Tibial nerve (tissue), 4 donors: ENCODE measurements around the gene BGN. TPM values are rescaled to one million over a fixed set of nuclear protein-coding genes. Genes with fewer than 3 reads are reported as not detected.
A peak's percentile ranks its signal among the peaks of the same experiment; 100 is the strongest.

Experiments
- DNase-seq, 2 donors: peaks; one replicate each; pipeline ENCODE4 v3.0.0-alpha.2; 2019; ENCODE audit warnings: low spot score in 2 of 2
- H3K27ac ChIP-seq, 4 donors: fragments of 200-600 bp; sonication (generic) in 3 of 4; one replicate each; pipeline ENCODE4 v1.5.1; 2017 to 2019; ENCODE audit warnings: mild to moderate bottlenecking in 1 of 4
- H3K27me3 ChIP-seq, 2 donors: fragments of 200-600 bp; sonication (generic) in 1 of 2; one replicate each; pipeline versions ENCODE4 v1.5.1 to v1.6.0; 2017 to 2019
- H3K36me3 ChIP-seq, 3 donors: fragments of 200-600 bp; sonication (generic); one replicate each; pipeline ENCODE4 v1.5.1; 2018 to 2019
- H3K4me1 ChIP-seq, 4 donors: fragments of 200-600 bp; sonication (generic) in 3 of 4; one replicate each; pipeline ENCODE4 v1.5.1; 2017 to 2019
- H3K4me3 ChIP-seq, 4 donors: fragments of 200-600 bp; sonication (generic) in 3 of 4; one replicate each; pipeline ENCODE4 v1.5.1; 2017 to 2019; ENCODE audit warnings: mild to moderate bottlenecking in 1 of 4, moderate library complexity in 1 of 4
- H3K9me3 ChIP-seq, 4 donors: fragments of 200-600 bp; sonication (generic) in 3 of 4; one replicate each; pipeline ENCODE4 v1.5.1; 2017 to 2019
- EP300 ChIP-seq, 2 donors: sonication (generic); formaldehyde crosslinking; IDR thresholded peaks; one replicate each; pipeline ENCODE4 v1.6.1; 2017; ENCODE audit warnings: antibody characterized with exemption in 2 of 2, mild to moderate bottlenecking in 1 of 2
- POLR2A ChIP-seq, 2 donors: fragments of 450-650 bp; IDR thresholded peaks; one replicate each; pipeline ENCODE4 v1.6.1; 2017; ENCODE audit warnings: antibody characterized with exemption in 2 of 2, mild to moderate bottlenecking in 2 of 2, moderate library complexity in 2 of 2
- WGBS, 2 donors: methylation state at CpG; one replicate each; pipeline ENCODE4 v1.1.5; 2018; 5-methylcytosine and 5-hydroxymethylcytosine counted together
- total RNA-seq, 4 donors: library from RNA; depleted of rRNA; stranded (reverse); fragments of >200 nt; gene quantifications; one replicate each; pipeline ENCODE4 v1.1.0, GENCODE V29; 2016
- TF ChIP-seq, protein P1 (sequence below), 5 experiments: fragments of 200-600 bp in 3 of 5; fragments of 450-650 bp in 2 of 5; sonication (generic) in 3 of 5; IDR thresholded peaks; one replicate each; pipeline ENCODE4 v1.5.1; 2016 to 2019; ENCODE audit warnings: antibody characterized with exemption in 5 of 5, mild to moderate bottlenecking in 3 of 5, moderate library complexity in 2 of 5

Gene BGN
- total RNA-seq, 4 donors from 2014 or later, result 25.6 to 103 (median 59.0) TPM

DNA sequence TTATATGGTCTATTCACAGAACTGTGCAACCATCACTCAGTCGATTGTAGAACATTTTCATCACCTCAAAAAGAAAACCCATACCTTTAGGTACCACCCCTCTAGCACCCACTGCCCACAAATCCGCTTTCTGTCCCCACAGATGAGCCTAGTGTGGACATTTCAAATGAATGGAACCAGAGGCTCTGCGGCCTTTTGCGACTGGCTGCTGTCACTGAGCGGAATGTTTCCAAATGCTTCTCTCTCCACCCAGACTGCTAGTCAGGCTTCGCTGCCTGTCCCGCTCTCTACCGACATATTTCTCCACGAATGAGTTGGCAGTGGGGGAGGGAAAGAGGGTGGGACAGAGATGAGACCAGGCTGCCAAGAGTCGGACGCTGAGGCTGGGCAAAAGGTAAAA, 1.7 kb upstream of the BGN start:
- WGBS, 2 donors, result 90 to 97% methylated on average over 7 to 11 of the region's 11 CpGs

DNA sequence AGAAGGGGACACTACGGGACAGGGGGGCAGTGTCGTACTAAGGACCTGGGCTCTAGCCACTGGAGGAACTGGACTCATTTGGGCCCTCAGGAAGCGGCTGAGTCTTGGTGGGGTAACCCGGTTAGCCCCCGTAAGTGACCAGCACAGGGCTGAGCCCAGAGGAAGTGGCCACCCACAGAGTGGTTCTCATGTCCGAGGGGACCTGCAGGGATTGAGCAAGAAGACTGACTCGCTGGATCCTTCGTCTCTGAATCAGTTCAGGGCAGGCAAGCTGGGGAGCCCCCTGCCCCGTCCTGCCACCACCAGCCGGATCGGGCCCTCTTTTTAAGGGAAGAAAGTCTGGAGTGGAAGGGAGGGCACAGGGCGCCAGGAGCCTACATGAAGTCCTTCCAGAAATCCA, 719 bp upstream of the BGN start:
- H3K27ac ChIP-seq, result peak overlapping the region in 3 of 4 donors; percentile 50 to 81 (median 77)
- no peaks in the 10 kb centered on the region for H3K36me3 ChIP-seq
- H3K9me3 ChIP-seq, result no peaks in the 10 kb centered on the region
- H3K4me3 ChIP-seq, result no peak overlapping the region
- H3K27me3 ChIP-seq, result no peaks in the 10 kb centered on the region
- peaks cover 0 to 41% (median 0%) of the 10 kb centered on the region in 4 donors for H3K4me1 ChIP-seq
- TF ChIP-seq POLR2A (IDR thresholded peaks at IDR 0.05) (no peak), EP300 (IDR thresholded peaks at IDR 0.05) (no peak)
- TF ChIP-seq, protein P1, sequence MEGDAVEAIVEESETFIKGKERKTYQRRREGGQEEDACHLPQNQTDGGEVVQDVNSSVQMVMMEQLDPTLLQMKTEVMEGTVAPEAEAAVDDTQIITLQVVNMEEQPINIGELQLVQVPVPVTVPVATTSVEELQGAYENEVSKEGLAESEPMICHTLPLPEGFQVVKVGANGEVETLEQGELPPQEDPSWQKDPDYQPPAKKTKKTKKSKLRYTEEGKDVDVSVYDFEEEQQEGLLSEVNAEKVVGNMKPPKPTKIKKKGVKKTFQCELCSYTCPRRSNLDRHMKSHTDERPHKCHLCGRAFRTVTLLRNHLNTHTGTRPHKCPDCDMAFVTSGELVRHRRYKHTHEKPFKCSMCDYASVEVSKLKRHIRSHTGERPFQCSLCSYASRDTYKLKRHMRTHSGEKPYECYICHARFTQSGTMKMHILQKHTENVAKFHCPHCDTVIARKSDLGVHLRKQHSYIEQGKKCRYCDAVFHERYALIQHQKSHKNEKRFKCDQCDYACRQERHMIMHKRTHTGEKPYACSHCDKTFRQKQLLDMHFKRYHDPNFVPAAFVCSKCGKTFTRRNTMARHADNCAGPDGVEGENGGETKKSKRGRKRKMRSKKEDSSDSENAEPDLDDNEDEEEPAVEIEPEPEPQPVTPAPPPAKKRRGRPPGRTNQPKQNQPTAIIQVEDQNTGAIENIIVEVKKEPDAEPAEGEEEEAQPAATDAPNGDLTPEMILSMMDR (IDR thresholded peaks at IDR 0.05), result no peak
- 69 to 74% methylated on average over 11 to 12 of the region's 12 CpGs for WGBS, 2 donors
- no peak for DNase-seq

More for the DNA sequence above, 1.7 kb upstream of the BGN start:
- TF ChIP-seq, protein P1 (IDR thresholded peaks at IDR 0.05), result no peak
- TF ChIP-seq EP300 (IDR thresholded peaks at IDR 0.05) (no peak), POLR2A (IDR thresholded peaks at IDR 0.05) (no peak)
- no peak for DNase-seq
- no peak overlapping the region for H3K27ac ChIP-seq
- peaks cover 0 to 45% (median 4%) of the 10 kb centered on the region in 4 donors for H3K4me1 ChIP-seq
- no peaks in the 10 kb centered on the region for H3K9me3 ChIP-seq
- no peaks in the 10 kb centered on the region for H3K36me3 ChIP-seq
- H3K4me3 ChIP-seq, result no peak overlapping the region
- no peaks in the 10 kb centered on the region for H3K27me3 ChIP-seq

DNA sequence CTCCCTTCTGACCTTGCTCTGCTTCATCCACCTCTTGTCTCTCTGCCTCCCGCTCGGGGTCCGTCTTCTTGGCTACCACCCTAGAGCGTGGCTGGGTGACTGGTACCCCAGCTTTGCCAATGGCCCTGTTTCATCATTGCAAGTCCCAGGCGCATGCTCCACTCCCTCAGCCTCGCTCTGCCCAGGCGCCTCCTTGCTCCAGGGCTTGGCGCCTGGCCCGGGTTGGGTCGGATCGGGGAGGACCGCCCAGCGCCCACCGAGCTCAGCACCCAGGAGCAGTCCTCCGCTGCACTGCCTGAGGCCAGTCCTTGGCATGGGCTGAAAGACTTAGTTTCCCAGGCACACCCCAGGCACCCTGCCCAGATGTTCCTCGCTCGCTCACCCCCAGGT, 577 bp downstream of the BGN start:
- peak overlapping the region; percentile 22 to 81 (median 64) for H3K27ac ChIP-seq
- no peaks in the 10 kb centered on the region for H3K36me3 ChIP-seq
- no peak for TF ChIP-seq POLR2A (IDR thresholded peaks at IDR 0.05)
- TF ChIP-seq, protein P1 (IDR thresholded peaks at IDR 0.05), result no peak
- TF ChIP-seq EP300 (IDR thresholded peaks at IDR 0.05), result no peak
- H3K27me3 ChIP-seq, result no peaks in the 10 kb centered on the region
- DNase-seq, result no peak
- H3K9me3 ChIP-seq, result no peaks in the 10 kb centered on the region
- WGBS, 2 donors, result 15 to 59% methylated on average over 4 to 17 of the region's 17 CpGs
- peaks cover 0 to 52% (median 0%) of the 10 kb centered on the region in 4 donors for H3K4me1 ChIP-seq
- H3K4me3 ChIP-seq, result peak overlapping the region; percentile 12 to 47 (median 31)

DNA sequence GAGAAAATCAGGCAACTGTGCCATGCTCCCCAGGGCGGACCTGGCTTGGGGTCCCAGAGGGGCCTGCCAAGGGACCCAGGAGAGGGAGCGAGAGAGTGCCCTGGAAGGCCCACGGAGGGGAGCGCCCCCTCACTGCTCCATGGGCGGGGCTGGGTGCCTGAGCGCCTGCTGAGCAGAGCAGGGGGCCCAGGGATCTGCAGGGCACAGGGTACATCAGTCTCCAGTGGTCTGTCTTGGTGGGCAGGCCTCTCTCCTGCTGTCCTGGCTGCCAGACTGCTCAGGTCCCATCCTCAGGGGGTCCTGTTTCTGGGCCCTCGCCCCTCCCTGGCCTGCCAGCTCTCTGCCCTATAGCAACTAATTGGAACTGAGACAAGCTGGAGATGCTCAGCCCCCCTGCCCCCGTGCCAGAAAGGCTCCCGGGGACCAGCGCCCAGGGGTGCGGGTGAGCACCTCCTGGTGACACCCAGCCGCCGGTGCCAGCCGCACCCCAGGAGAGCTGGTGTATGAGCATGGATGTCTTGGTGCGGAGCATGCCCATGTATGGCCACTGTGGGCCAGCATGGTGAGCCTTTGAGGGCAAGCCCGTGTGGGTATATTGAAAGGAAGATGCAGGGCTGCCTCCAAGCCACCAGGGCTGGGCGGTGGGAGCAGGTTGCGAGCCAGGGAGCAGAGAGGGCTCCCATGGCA, 1.3 kb downstream of the BGN start:
- 47 to 61% methylated on average over 2 to 18 of the region's 18 CpGs for WGBS, 2 donors
- H3K36me3 ChIP-seq, result no peaks in the 10 kb centered on the region
- H3K27ac ChIP-seq, result peak overlapping the region in 2 of 4 donors; percentile 77 to 81
- TF ChIP-seq POLR2A (IDR thresholded peaks at IDR 0.05) (no peak), EP300 (IDR thresholded peaks at IDR 0.05) (no peak)
- TF ChIP-seq, protein P1 (IDR thresholded peaks at IDR 0.05), result no peak
- H3K9me3 ChIP-seq, result no peaks in the 10 kb centered on the region
- DNase-seq, result no peak
- no peaks in the 10 kb centered on the region for H3K27me3 ChIP-seq
- H3K4me1 ChIP-seq, result peaks cover 0 to 53% (median 0%) of the 10 kb centered on the region in 4 donors
- peak overlapping the region in 1 of 4 donors; percentile 47 for H3K4me3 ChIP-seq

DNA sequence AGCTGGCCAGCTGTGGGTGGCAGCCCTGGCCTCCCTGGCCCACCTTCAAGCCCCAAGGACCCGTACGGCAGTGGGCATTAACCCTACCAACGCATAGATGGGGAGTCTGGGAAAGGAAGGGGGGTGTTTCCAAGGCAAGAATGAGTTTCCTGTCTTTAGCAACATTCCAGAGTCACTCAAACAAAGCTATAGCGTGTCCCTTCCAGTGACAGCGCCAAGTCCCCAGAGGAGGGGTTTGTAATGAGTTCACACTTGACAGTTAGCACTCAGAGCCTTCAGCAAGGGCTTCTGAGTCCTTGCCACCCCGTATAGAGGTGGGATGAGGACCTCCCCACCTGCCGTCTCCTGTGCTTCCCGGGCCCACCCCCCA, 1.8 kb downstream of the BGN start:
- peak overlapping the region in 1 of 4 donors; percentile 47 for H3K4me3 ChIP-seq
- no peak for DNase-seq
- peaks cover 0 to 56% (median 0%) of the 10 kb centered on the region in 4 donors for H3K4me1 ChIP-seq
- H3K36me3 ChIP-seq, result no peaks in the 10 kb centered on the region
- no peak for TF ChIP-seq EP300 (IDR thresholded peaks at IDR 0.05)
- TF ChIP-seq POLR2A (IDR thresholded peaks at IDR 0.05), result no peak
- TF ChIP-seq, protein P1 (IDR thresholded peaks at IDR 0.05), result no peak
- no peaks in the 10 kb centered on the region for H3K27me3 ChIP-seq
- WGBS, 2 donors, result 16 to 54% methylated on average over 5 to 8 of the region's 8 CpGs
- peak overlapping the region in 2 of 4 donors; percentile 77 to 81 for H3K27ac ChIP-seq
- no peaks in the 10 kb centered on the region for H3K9me3 ChIP-seq
